ENCODE measurements around the gene ZNF660.

Gene ZNF660

GRCh38 chr3:44648564-44649229 is 63.9 kb downstream of the ZNF660 start, which contains the start of gene ZNF35:
TSS of gene ZNF35 (plus strand) at chr3:44648732. CDS start at chr3:44651068, 2,336 bp downstream.
- H3K4me3 ChIP-seq (ENCODE audit: low read depth, low read length) = peak within 1 kb of the TSS; percentile 89
- DNase-seq (ENCODE audit: low read depth) = peak; percentile 92
- TF ChIP-seq CTCF (IDR thresholded peaks at IDR 0.05; ENCODE audit: low read depth, low read length) (no peak), MYC (IDR thresholded peaks at IDR 0.05; ENCODE audit: low read depth, low read length) (peak; percentile 67)

All from NB4 (cell line).